Astrocyte of the cerebellum (primary cell): ENCODE data around the gene RNF2.
"Not testable (repeated sequence)": the region's sequence is repeated elsewhere in the genome, so short reads cannot be mapped to it uniquely, and the experiment has no call there.

ENCODE experiments used
- DNase-seq: peaks from one replicate; pipeline ENCODE4 v3.0.0-alpha.2; 2011; ENCODE audit warnings: low read depth
- H3K4me3 ChIP-seq: 2 replicates; pipeline ENCODE4 v1.5.1; 2011; ENCODE audit warnings: mild to moderate bottlenecking, low read depth, low read length, moderate library complexity
- CTCF ChIP-seq: IDR thresholded peaks from 2 replicates; pipeline ENCODE4 v1.5.1; 2012; ENCODE audit warnings: low read length, low read depth, moderate library complexity, mild to moderate bottlenecking; ENCODE audit errors: missing control alignments
- in situ Hi-C: cut with HindIII; loops from 2 replicates; pipeline ENCODE4 v1.10.0; 2017; ENCODE audit warnings: low sequenced_read_pairs

The RNF2 gene

GRCh38 chr1:185058110-185058509 lies 12.8 kb downstream of the RNF2 start:
- in situ Hi-C loops, result no loop called here
- H3K4me3 ChIP-seq, result no peak overlapping the region
- DNase-seq, result no peak
- TF ChIP-seq CTCF, result no peak

GRCh38 chr1:185058876-185059275 lies 13.5 kb downstream of the RNF2 start:
- H3K4me3 ChIP-seq, result no peak overlapping the region
- in situ Hi-C loops, result no loop called here
- no peak for TF ChIP-seq CTCF
- DNase-seq, result no peak

DNA sequence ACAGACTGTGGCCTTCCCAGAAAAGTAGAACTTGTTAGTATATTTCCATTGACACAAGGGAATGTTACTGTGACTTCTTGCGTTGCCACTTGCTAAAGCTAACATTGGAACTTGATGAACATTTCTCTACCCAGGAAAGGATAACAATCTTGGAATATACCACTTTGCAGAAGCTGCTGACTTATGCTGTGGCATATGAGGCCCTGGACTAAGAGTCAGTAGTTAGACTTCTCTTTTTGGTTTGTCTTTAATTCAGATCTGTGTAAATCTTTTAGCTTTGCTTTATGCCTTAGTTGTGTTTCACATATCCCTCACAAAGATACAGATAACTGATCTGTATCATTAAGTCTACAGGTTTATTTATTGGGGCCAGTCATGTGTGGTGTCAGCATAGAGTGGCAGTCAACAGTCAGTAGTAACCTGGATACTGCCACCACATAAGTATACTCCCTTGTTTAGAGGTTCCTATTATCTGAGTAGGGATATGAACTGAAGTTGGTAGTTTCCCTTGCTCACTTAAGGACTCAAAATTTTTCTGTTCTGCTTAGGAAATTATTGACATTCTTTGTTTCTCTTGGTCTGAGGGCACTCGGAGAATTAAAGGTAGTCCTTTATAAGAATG lies 14.7 kb downstream of the RNF2 start:
- no peak for TF ChIP-seq CTCF

GRCh38 chr1:185062710-185063370 lies 17.5 kb downstream of the RNF2 start:
- no peak for TF ChIP-seq CTCF
- no peak overlapping the region for H3K4me3 ChIP-seq
- in situ Hi-C loops, result no loop called here
- DNase-seq, result no peak

More for the DNA sequence above, 14.7 kb downstream of the RNF2 start:
- in situ Hi-C loops, result no loop called here
- H3K4me3 ChIP-seq, result no peak overlapping the region
- DNase-seq, result no peak

DNA sequence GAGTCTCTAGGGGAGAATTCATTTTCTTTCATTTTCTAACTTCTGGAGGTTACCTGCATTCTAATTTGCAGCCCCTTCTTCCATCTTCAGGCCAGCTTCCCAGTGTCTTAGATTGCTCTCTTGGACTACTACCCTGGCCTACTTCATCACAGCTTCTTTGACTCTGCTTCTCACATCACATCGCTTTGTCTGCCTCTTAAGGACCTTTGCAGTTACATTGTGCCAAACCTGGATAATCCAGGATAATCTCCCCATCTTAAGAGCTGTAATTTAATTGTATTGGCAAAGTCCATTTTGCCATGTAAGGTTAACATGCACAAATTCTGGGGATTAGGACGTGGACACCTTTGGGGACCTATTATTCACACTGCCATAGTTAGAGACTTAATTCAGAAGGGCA lies 18.4 kb downstream of the RNF2 start:
- no peak for DNase-seq
- in situ Hi-C loops, result no loop called here
- TF ChIP-seq CTCF, result no peak

DNA sequence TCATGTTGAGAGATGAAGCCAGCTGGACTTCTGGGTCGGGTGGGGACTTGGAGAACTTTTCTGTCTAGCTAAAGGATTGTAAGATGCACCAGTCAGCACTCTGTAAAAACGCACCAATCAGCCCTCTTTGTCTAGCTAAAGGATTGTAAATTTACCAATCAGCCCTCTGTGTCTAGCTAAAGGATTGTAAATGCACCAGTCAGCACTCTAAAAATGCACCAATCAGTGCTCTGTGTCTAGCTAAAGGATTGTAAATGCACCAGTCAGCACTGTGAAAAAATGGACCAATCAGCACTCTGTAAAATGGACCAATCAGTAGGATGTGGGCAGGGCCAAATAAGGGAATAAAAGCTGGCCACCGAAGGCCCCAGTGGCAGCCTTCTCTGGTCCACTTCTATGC lies 19.6 kb downstream of the RNF2 start:
- in situ Hi-C loops, H3K4me3 ChIP-seq, DNase-seq: not testable (repeated sequence)

More for the DNA sequence above, 18.4 kb downstream of the RNF2 start:
- no peak overlapping the region for H3K4me3 ChIP-seq

DNA sequence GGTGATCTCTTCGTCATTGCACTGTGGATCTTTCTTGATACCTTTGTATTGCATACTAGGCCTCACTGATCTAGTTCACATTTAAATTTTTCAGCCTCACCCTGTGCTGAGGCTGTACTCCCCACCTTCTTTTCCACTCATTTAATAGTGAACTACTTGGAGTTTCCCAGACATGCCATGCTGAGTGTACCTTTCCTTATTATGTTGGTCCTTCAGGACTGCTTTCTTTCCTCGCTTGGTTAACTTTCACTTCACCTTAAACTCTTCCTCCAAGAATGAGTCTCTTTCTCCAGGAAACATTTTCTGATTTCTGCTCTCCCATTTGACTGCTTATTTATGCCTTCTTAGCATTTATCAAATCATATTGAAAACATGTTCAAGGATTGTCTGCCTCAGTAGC lies 20.8 kb downstream of the RNF2 start:
- DNase-seq, result no peak
- H3K4me3 ChIP-seq, result no peak overlapping the region
- TF ChIP-seq CTCF, result no peak
- in situ Hi-C loops, result no loop called here
